ENCODE data around the gene BNC2.

DNA sequence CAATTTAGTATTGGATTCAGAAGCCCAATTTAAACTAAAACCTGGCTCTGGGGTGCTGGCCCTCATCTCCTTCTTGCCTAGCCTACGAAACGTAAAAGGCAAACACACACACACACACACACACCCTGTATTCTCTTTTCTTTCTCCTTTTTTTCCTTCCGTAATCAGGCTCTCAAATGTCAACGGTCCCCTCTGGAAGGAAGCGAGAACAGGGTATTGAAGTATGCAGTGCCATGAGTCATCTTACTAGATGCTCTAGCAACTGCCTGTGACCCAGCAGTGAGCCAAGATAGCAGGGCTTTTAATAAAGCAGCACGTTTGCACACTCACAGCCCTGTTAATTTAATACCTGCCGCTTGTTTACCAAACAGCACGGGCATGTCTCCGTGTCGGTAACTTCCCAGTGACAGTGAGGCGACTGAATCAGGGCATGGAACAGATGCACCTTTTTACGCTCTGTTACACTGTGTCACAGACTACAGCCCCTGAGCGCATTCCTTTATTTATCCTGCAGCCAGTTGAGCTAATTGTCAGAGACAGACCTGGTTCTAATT, 243.8 kb downstream of the BNC2 start:
- no peak for TF ChIP-seq EZH2 (IDR thresholded peaks at IDR 0.05; ENCODE audit: low read depth)
- TF ChIP-seq, protein P1, sequence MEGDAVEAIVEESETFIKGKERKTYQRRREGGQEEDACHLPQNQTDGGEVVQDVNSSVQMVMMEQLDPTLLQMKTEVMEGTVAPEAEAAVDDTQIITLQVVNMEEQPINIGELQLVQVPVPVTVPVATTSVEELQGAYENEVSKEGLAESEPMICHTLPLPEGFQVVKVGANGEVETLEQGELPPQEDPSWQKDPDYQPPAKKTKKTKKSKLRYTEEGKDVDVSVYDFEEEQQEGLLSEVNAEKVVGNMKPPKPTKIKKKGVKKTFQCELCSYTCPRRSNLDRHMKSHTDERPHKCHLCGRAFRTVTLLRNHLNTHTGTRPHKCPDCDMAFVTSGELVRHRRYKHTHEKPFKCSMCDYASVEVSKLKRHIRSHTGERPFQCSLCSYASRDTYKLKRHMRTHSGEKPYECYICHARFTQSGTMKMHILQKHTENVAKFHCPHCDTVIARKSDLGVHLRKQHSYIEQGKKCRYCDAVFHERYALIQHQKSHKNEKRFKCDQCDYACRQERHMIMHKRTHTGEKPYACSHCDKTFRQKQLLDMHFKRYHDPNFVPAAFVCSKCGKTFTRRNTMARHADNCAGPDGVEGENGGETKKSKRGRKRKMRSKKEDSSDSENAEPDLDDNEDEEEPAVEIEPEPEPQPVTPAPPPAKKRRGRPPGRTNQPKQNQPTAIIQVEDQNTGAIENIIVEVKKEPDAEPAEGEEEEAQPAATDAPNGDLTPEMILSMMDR (conservative IDR thresholded peaks at IDR 0.05): no peak

Measured in PC-9 (cell line).